ENCODE results near the gene ABCC4.

DNA sequence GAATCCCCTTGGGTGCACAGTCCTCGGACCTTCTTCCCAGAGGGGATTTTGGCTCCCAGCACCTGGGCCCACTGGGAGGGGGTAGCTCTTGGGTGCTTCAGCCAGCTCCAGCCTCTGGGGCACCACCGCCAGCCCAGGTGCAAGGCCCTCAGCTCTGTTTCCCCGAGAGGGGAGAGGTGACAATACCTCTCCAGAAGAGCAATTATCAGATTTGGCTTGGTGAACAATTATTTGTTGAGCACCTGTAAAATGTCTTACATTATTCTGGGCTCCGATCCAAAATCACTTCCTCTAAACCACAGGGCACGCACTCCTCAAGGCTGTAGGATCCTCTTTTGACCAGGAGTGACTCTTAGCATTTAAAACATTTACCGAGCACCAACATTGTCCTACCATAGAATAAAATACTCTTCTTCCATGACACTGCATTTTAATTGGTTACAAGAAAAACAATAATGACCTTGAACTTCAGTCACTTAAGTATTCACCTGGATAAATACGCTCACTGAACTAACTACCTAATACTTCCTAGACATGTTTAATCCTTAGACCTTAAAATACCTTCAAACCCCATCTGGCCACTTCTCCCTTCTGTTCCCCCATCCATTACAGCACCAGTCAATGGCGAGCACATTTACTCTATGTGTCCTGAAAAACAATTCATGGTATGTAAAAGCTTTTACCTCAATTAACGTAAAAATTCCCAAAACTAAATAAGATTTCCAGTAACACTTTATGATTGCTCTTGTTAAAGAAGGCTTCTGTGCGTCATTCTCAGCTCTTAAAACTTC lies 54.8 kb downstream of the ABCC4 start:
- no peak for TF ChIP-seq POLR2A (IDR thresholded peaks at IDR 0.05)
- TF ChIP-seq, protein P1, sequence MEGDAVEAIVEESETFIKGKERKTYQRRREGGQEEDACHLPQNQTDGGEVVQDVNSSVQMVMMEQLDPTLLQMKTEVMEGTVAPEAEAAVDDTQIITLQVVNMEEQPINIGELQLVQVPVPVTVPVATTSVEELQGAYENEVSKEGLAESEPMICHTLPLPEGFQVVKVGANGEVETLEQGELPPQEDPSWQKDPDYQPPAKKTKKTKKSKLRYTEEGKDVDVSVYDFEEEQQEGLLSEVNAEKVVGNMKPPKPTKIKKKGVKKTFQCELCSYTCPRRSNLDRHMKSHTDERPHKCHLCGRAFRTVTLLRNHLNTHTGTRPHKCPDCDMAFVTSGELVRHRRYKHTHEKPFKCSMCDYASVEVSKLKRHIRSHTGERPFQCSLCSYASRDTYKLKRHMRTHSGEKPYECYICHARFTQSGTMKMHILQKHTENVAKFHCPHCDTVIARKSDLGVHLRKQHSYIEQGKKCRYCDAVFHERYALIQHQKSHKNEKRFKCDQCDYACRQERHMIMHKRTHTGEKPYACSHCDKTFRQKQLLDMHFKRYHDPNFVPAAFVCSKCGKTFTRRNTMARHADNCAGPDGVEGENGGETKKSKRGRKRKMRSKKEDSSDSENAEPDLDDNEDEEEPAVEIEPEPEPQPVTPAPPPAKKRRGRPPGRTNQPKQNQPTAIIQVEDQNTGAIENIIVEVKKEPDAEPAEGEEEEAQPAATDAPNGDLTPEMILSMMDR (IDR thresholded peaks at IDR 0.05), result no peak
